Nephron progenitor cell (in vitro differentiated cells): ENCODE results near the gene PROKR1.
"Not testable (repeated sequence)": the region's sequence is repeated elsewhere in the genome, so short reads cannot be mapped to it uniquely, and the experiment has no call there.

Source experiments
- DNase-seq: peaks from one replicate; pipeline ENCODE4 v3.0.0; 2021
- H3K27ac Mint-ChIP-seq: 2 replicates; pipeline ENCODE4 v1.8.0; 2021; ENCODE audit warnings: mild to moderate bottlenecking, moderate library complexity, mixed read lengths
- H3K27me3 Mint-ChIP-seq: 2 replicates; pipeline ENCODE4 v1.8.0; 2021; ENCODE audit warnings: mild to moderate bottlenecking, low read depth, mixed read lengths; ENCODE audit not compliant: poor library complexity
- H3K36me3 Mint-ChIP-seq: 2 replicates; pipeline ENCODE4 v1.8.0; 2021; ENCODE audit warnings: low read depth, mixed read lengths
- H3K4me1 Mint-ChIP-seq: 2 replicates; pipeline ENCODE4 v1.8.0; 2021; ENCODE audit warnings: mixed read lengths
- H3K4me3 Mint-ChIP-seq: 2 replicates; pipeline ENCODE4 v1.8.0; 2021; ENCODE audit warnings: mild to moderate bottlenecking, moderate library complexity, mixed read lengths
- H3K9me3 Mint-ChIP-seq: 2 replicates; pipeline ENCODE4 v1.8.0; 2021; ENCODE audit warnings: mild to moderate bottlenecking, moderate library complexity, mixed read lengths
- TF ChIP-seq, protein P1 (sequence below): fragments of 200-600 bp; sonication (generic); IDR thresholded peaks from 2 replicates; pipeline ENCODE4 v1.5.0; 2021; ENCODE audit warnings: antibody characterized with exemption

PROKR1 gene

DNA sequence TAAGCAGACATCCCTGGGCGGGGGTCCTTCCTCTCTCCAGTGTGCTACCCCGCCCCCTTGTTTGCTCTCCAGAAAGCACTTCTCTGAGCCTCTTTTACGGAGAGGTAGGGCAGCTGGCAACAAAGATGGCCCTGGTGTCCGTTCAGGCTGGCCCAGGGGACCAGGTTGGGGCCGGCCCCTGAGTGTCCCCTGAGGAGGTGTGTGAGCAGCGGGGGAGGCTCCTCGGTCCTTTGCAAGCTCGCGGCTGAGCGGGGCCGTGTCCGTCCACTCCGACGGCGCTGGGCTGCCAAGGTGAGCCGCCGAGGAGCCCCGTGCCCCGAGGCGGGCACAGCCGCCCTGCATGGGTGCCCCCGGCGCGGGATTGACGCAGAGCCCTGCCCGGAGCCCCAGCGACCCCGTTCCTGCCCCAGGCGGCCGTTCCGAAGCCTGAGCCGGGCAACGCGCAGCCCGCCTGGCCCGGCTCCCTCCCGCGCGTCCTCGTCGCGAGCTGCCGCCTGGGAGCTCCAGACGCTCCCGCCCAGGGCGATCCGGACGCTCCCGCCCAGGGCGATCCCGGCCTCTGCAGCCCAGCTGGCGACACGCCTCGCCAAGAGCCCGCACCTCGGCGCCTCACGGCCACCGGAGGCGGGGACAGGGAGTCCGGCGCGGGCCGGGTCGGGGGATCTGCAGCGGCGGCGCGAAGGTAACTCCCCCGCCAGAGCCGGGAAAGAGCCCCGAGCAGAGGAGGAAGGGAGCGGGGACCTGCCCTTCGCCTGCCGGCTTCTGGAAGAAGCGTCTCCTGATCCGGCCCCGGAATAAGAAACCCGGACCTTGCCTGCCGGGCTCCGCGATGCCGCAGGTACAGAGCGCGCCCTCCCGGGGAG is at the start of gene PROKR1:
PROKR1 (plus strand) TSS at position 569 of the 863 bp plus-strand sequence. CDS start 2,243 bp downstream, outside the sequence.
- Mint-ChIP-seq H3K27ac (no peak within 1 kb of the TSS), H3K4me3 (peak within 1 kb of the TSS; percentile 78), H3K4me1 (peaks cover 11% of the 10 kb centered on the region), H3K27me3 (peaks cover 66% of the 10 kb centered on the region), H3K9me3 (peaks cover 27% of the 10 kb centered on the region), H3K36me3 (peaks cover 17% of the 10 kb centered on the region)
- TF ChIP-seq, protein P1, sequence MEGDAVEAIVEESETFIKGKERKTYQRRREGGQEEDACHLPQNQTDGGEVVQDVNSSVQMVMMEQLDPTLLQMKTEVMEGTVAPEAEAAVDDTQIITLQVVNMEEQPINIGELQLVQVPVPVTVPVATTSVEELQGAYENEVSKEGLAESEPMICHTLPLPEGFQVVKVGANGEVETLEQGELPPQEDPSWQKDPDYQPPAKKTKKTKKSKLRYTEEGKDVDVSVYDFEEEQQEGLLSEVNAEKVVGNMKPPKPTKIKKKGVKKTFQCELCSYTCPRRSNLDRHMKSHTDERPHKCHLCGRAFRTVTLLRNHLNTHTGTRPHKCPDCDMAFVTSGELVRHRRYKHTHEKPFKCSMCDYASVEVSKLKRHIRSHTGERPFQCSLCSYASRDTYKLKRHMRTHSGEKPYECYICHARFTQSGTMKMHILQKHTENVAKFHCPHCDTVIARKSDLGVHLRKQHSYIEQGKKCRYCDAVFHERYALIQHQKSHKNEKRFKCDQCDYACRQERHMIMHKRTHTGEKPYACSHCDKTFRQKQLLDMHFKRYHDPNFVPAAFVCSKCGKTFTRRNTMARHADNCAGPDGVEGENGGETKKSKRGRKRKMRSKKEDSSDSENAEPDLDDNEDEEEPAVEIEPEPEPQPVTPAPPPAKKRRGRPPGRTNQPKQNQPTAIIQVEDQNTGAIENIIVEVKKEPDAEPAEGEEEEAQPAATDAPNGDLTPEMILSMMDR = no peak
- DNase-seq = peak; percentile 79

DNA sequence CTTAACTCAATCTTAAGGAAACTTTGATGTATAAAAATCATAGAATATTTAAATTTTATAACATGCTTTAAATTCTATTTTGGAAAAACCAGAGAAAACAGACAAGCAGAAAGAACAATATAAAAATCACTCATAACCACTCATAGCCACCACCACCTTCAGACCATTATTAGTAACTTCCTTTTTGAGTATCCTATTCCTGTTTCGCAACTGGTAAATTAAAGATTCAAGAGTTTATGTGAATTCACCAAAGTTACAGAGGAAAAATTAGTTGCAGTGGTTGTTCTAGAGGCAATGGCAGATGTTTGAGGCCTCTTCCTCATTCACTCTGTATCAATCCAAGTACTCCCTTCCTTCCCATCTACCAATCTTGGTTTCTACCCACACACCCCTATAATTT is 49.3 kb upstream of the PROKR1 start:
- TF ChIP-seq, protein P1 = no peak
- H3K9me3 Mint-ChIP-seq = peaks cover 19% of the 10 kb centered on the region
- no peaks in the 10 kb centered on the region for H3K4me1 Mint-ChIP-seq
- H3K27me3 Mint-ChIP-seq = peaks cover 11% of the 10 kb centered on the region
- no peak overlapping the region for H3K4me3 Mint-ChIP-seq
- H3K36me3 Mint-ChIP-seq = peaks cover 5% of the 10 kb centered on the region
- DNase-seq = no peak
- no peak overlapping the region for H3K27ac Mint-ChIP-seq

DNA sequence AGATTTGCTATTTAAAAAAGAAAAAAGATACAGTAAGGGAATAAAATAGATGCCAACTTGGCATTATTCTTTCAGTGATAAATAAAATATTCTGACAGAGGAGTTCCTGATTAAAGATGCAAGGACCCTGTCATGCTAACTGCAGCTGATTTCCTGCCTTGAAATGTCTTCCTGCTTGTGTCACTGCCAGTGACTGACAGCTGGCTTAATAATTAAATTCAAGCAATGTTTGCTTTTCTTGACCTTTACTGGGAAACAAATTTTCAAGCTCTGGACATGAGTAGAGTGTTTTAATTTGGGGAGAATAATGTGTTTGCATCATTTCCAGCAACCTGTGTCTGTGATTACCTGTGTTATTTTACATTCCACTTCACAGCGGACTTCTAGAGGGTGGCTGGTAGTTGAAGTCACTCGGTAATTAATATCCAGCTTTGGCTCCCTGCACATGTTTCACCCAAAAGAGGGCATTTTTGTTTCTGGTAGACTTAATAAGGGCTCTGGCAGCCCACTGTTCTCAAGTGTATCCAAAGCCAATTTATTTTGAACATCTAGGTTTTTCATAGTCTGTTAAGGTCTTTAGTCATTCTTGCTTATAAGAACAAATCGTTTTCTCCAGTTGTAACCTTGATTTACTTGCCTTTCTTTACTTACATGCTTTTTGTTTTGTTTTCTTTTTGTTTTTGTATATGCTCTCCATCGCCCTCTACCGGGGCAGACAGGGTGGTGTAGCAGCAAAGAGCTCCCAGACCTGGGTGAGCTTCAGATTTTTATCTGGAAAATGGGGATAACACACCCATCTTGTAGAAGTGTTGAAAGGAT is 48.5 kb upstream of the PROKR1 start:
- no peaks in the 10 kb centered on the region for H3K4me1 Mint-ChIP-seq
- TF ChIP-seq, protein P1 = peak; percentile 65
- H3K36me3 Mint-ChIP-seq = peaks cover under 1% of the 10 kb centered on the region
- no peak overlapping the region for H3K27ac Mint-ChIP-seq
- peaks cover 11% of the 10 kb centered on the region for H3K27me3 Mint-ChIP-seq
- no peak overlapping the region for H3K4me3 Mint-ChIP-seq
- peak; percentile 37 for DNase-seq
- peaks cover 28% of the 10 kb centered on the region for H3K9me3 Mint-ChIP-seq

DNA sequence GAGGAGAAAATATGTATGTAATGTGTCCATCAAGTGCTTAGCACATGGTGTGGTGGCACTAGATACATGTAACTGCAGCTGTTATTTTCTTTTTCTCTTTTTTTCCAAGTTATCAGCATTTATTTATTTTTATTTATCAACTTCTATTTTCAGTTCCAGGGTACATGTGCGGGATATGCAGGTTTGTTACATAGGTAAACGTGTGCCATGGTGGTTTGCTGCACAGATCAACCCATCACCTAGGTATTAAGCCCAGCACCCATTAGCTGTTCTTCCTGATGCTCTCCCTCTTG is 47.9 kb upstream of the PROKR1 start:
- not testable (repeated sequence) for H3K27ac Mint-ChIP-seq, H3K4me1 Mint-ChIP-seq, H3K36me3 Mint-ChIP-seq, DNase-seq, H3K4me3 Mint-ChIP-seq
- peaks cover 33% of the 10 kb centered on the region for H3K9me3 Mint-ChIP-seq
- peaks cover 11% of the 10 kb centered on the region for H3K27me3 Mint-ChIP-seq

DNA sequence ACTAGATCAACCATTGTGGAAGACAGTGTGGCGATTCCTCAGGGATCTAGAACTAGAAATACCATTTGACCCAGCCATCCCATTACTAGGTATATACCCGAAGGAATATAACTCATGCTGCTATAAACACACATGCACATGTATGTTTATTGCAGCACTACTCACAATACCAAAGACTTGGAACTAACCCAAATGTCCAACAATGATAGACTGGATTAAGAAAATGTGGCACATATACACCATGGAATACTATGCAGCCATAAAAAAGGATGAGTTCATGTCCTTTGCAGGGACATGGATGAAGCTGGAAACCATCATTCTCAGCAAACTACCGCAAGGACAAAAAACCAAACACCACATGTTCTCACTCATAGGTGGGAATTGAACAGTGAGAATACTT is 42.9 kb upstream of the PROKR1 start:
- DNase-seq, H3K4me1 Mint-ChIP-seq, H3K27ac Mint-ChIP-seq, H3K27me3 Mint-ChIP-seq, H3K4me3 Mint-ChIP-seq, H3K36me3 Mint-ChIP-seq: not testable (repeated sequence)
- H3K9me3 Mint-ChIP-seq = peaks cover 79% of the 10 kb centered on the region

DNA sequence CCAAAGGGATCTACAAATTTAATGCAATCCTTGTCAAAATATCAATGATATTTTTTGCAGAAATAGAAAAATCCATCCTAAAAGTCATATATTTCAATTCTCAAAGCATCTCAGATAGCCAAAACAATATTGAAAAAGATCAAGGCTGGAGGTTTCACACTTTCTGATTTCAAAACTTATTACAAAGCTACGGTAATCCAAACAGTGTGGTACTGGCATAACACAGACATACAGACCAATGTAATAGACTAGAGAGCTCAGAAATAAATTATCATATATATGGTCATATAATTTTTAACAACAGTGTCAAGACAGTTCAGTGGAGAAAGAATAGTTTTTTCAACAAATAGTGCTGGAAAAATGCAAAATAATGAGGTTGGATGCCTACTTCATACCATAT is 40.3 kb upstream of the PROKR1 start:
- H3K27me3 Mint-ChIP-seq = no peaks in the 10 kb centered on the region
- no peaks in the 10 kb centered on the region for H3K36me3 Mint-ChIP-seq
- no peak overlapping the region for H3K27ac Mint-ChIP-seq
- peaks cover 70% of the 10 kb centered on the region for H3K9me3 Mint-ChIP-seq
- no peak overlapping the region for H3K4me3 Mint-ChIP-seq
- no peak for DNase-seq
- TF ChIP-seq, protein P1 = no peak
- no peaks in the 10 kb centered on the region for H3K4me1 Mint-ChIP-seq
